Prostate gland (tissue), 1 donor: ENCODE data around the gene ST6GALNAC5.

Experiments
- POLR2A ChIP-seq: fragments of 450-650 bp; IDR thresholded peaks from one replicate; pipeline ENCODE4 v1.6.1; 2016; ENCODE audit warnings: antibody characterized with exemption, mild to moderate bottlenecking
- POLR2AphosphoS5 ChIP-seq: sonication (generic); formaldehyde crosslinking; IDR thresholded peaks from one replicate; pipeline ENCODE4 v1.6.1; 2017; ENCODE audit warnings: antibody characterized with exemption

DNA sequence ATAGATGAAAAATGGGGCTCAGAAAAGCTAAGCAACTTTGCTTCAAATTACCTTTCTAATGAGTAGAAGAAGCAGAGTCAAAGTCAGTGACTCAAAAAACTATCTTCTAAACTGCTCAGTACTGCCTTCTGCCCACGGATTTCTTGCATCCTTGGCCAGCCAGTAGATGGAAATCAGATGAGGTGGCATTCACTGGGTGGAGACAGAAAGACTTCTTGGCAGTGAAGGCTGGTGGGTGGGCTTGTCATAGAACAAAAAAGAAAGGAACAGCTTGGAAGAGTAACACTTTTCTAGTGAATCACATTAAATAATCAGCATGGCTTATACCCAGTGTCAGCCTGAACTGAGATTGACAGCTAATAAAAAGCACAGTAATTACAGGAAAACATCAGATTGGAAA, 170.7 kb downstream of the ST6GALNAC5 start:
- TF ChIP-seq POLR2AphosphoS5, result no peak
- TF ChIP-seq POLR2A, result no peak
